HG02763 (cell line): ENCODE measurements around the gene PARD6G.
"Not testable (repeated sequence)": the region's sequence is repeated elsewhere in the genome, so short reads cannot be mapped to it uniquely, and the experiment has no call there.

Source experiments
- ATAC-seq: cut with Tn5 transposase; IDR thresholded peaks from one replicate; pipeline ENCODE4 v1.9.1; 2021; ENCODE audit warnings: mild to moderate bottlenecking, moderate library complexity; ENCODE audit not compliant: unreplicated experiment

The PARD6G gene, protein sequence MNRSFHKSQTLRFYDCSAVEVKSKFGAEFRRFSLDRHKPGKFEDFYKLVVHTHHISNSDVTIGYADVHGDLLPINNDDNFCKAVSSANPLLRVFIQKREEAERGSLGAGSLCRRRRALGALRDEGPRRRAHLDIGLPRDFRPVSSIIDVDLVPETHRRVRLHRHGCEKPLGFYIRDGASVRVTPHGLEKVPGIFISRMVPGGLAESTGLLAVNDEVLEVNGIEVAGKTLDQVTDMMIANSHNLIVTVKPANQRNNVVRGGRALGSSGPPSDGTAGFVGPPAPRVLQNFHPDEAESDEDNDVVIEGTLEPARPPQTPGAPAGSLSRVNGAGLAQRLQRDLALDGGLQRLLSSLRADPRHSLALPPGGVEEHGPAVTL

DNA sequence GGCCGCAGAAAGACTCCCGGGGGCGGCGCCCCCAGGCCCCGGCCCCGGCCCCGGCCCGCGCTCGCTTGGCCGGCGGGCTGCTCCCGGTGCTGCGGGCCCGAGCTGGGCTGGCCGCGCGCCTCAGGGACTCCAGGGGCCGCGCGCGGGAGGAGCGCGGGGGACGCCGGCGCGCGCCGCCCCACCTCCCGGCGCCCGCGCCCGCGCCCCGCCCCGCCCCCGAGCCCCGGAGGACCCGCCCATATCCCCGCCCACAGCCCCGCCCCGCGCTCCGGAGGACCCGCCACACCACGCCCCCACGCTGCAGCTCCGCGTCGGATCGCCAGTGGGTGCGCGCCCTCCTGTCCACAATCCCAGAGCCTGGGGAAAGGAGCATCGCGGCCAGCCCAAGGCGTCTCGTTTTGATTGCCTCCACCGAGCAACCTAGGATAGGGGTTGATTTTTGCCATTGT, at the start of gene PARD6G:
Gene PARD6G (minus strand): TSS at position 122 of the 449 bp plus-strand sequence. CDS start 166 bp downstream, outside the sequence.
- ATAC-seq: peak; percentile 68

DNA sequence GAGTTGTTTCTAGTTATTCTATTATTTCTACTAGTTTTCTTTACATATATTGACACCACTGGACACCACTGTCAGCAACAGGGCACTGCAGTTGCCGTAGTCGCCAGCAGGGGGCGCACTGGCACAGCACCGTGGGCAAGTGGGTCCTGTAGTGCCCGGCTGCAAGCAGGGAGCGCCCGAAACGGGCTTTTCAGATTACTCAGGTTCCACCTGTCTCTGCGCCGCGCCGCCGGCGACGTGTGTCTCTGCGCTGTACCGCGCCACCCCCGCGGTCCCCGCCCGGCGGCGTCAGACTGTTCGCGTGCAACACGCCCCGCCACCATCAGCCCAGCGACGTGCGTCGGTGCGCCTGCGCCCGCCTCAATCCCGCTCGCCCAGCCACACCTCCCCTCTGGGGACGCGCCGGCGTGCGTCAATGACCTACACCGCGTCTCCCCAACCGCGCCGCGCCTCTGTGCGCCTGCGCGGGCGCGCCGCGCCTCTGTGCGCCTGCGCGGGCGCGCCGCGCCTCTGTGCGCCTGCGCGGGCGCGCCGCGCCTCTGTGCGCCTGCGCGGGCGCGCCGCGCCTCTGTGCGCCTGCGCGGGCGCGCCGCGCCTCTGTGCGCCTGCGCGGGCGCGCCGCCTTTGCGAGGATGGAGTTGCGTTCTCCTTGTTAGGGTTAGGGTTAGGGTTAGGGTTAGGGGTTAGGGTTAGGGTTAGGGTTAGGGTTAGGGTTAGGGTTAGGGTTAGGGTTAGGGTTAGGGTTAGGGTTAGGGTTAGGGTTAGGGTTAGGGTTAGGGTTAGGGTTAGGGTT, 15.1 kb upstream of the PARD6G start:
- not testable (repeated sequence) for ATAC-seq

DNA sequence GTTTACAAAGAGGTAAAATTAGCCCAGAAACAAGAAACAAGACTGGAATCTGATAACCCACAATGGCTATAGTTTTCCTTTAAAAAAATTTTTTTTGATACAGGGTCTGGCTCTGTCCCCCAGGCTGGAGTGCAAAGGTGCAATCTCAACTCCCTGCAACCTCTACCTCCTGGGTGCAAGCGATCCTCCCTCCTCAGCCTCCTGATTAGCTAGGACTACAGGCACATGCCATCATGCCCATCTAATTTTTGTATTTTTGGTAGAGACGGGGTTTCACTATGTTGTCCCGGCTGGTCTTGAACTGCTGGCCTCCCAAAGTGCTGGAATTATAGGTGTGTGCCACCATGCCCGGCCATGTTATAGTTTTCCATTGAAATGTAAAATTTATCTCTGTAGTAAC, 12.3 kb upstream of the PARD6G start:
- no peak for ATAC-seq

DNA sequence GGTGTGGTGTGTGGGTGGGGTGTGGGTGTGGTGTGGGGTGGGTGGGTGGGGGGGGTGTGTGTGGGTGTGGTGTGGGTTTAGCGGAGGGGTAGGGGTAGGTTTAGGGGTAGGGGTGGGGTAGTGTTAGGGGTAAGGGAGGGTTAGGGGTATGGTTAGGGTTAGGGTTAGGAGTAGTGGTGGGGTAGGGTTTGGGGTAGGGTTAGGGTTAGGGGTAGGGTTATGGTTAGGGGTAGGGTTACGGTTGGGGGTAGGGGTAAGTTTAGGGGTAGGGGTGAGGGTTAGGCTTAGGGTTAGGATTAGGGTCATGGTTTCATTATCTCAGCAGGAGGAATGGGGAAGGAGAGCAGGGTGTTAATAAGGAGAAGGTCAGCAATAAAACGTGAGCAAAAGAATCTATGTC, 11.3 kb upstream of the PARD6G start:
- no peak for ATAC-seq

DNA sequence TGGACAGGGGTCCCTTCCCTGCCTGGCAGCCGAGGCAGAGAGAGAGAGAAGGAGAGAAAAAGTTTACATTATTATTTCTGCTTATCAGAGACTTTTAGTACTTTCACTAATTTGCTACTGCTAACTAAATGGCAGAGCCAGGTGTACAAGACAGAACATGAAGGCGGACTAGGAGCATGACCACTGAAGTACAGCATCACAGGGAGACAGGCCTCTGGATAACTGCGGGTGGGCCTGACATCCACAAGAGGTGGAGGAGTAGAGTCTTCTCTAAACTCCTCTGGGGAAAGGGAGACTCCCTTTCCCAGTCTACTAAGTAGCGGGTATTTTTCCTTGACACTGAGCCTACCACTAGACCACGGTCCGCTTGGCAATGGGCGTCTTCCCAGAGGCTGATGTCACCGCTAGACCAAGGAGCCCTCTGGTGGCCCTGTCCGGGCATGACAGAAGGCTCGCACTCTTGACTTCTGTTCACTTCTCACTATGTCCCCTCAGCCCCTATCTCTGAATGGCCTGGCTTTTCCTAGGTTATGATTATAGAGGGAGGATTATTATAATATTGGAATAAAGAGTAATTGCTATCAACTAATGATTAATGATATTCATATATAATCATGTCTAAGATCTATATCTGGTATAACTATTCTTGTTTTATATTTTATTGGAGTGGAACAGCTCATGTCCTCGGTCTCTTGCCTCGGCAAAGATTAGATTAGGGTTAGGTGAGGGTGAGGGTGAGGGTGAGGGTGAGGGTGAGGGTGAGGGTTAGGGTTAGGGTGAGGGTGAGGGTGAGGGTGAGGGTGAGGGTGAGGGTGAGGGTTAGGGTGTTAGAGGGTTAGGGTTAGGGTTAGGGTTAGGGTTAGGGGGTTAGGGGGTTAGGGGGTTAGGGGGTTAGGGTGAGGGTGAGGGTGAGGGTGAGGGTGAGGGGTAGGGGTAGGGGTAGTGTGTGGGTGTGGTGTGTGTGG, 10.5 kb upstream of the PARD6G start:
- ATAC-seq: not testable (repeated sequence)

DNA sequence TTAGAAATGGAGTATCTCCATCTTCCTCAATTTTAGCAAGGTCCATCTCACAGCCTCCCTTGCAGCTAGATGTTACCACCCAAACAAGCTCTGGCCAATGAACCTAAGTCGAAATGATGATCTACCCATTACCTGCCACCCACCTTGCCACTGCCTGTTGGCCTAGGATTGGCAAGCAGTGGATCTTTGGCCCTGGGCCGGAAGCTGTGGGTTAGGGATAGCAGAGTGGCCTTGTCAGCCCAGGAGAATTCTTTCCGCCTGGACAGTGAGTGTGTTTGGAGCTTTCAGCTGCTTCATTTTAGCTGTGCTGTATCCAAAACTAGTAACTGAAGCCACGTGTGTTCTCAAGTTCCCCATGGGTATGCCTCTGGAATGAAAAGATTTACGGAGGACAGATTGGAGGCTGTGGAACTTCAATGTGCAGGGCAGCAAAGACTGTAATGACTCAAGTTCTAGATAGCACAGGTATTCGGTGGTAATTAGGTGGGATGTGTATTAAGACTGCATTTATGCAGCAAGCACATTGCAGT, 7.7 kb upstream of the PARD6G start:
- no peak for ATAC-seq

DNA sequence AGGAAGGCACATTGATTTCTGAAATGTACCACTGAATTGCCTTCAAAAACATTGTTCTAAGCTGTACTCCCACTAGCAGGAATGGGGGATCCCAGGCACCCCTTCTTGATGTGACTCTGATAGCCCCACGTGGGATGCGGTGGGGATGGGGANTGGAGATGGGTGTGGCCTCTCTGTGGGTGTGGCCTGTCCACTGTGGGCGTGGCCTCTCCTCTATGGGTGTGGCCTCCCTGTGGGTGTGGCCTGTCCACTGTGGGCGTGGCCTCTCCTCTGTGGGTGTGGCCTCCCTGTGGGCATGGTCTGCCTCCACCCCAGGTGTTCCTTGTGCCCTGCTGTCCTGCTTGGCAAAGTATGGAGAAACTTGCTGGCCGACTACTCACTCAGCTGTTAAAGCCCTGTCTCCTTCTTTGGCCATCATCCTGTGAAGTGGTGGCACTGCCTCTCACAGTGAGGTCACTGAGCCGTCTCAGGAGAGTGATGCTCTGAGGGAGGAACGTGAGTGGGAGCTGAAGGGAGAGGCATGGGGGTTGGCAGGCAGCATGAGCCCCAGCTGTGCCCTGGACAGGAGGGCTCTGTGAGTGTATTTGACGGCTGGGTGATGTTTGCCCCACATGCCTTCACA, 6.7 kb upstream of the PARD6G start:
- ATAC-seq: no peak

DNA sequence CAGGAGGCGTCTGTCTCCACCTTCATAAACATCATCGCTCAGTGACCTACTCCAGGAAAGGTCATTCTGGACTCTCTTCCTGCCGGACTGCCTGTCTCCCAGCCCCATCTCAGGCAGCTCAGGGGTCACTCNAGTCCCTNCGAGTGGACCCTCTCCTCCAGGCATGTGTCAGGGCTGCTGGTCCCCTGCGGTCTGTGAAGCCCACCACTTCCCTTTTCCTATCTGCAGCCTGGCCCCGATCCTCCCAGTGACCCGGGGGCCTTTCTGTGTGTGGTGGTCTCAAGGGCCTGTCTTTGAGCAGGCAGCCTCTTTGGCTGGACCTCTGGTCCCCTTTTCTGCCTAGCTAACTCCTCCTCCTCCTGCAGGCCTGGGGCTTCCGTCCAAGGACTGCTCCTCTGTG, 5.9 kb upstream of the PARD6G start:
- no peak for ATAC-seq

DNA sequence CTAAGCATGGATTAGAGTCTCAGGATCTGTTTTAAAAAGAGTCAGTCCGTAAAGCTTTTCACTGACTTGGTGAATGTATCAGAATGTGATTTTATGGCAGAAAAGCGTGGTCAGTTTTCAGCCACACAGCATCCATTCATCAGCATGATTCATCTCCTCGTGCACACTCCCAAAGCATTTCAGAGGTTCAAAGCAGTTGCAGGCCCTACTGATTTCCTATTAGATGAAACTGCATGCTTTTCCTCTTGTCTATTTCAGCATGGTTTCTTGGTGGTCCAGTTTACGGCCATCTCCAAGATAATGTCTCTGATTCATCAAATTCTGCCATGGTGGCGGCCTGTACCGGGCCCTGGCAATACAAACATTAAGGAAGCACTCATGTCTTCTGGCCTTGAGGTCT, 4.8 kb upstream of the PARD6G start:
- ATAC-seq: no peak

DNA sequence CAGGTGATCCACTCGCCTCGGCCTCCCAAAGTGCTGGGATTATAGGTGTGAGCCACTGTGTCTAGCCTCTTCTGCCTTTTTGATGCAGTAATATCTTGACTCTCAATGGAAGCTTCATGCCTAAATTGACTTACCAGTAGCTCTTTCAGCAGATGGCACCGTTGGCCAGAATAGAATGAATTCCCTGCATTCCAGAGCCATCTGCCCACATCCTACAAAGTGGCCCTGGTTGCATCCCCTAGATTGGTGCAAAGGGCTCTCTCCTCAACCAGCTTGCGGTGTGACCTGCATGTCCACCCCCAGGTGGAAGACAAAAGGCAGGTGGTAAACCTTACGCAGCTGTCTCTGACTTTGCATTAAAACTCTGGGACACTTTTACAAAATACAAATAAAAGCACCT, 4.4 kb upstream of the PARD6G start:
- no peak for ATAC-seq

DNA sequence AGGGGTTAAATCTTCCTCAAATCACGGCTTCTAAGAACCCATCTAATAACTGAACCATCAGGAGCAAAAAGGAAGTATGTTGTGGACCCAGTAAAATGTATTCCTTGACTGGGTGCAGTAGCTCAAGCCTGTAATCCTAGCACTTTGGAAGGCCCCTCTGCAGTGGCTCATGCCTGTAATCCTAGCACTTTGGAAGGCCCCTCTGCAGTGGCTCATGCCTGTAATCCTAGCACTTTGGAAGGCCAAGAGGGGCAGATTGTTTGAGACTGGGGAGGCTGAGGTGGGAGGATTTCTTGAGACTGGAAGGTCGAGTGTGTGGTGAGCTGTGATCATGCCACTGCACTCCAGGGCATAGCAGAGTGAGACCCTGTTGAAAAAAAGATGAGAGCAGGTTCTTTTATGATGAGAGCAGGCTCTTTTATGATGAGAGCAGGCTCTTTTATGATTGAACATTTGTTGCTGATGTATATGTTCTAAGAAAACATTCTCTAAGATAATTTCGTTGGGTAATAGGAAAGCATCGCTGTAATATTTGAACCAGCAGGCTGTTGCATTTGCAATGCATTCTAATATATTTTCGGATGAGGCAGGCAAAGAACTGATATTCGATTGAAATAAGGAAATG, 3.5 kb upstream of the PARD6G start:
- ATAC-seq: no peak

DNA sequence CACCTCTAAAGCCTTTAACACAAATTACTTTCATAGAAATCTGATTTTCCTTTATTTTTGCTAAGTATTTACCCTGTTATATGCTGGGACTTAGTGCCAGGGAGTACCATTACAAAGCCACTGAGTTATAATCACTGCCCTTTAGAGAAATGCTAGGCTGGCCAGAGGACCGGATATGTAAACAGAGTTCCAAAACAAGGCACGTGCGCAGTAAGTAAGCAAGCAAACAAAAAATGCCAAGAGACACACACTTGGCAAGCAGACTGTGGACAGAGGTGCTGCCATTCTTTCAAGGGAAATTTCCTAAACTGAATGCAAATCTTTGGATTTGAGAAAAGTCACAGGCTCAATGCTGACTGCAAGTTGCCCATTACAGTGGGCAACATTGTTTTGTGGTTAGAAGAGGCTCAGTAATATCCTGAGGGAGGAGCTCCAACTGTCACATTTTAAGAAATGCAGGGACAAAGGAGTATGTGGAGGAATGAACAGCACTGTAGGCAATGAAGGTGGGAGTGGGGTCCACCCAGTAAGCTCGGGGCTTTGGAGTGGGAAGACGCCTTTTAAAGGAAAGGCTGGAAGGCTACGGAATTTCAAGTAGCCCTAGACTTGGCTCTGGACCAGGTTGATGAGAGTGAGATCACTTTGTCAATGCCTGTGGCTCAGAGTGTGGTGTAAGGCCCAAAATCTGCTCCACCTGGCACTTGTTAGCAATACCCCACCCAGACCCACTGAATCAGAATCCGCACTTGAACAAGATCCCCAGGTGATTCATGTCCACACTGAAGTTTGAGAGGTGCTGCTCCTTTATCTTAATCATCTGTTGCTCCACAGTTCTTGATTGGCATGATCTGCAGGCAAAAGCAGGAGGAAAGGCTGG, 2.1 kb upstream of the PARD6G start:
- no peak for ATAC-seq

DNA sequence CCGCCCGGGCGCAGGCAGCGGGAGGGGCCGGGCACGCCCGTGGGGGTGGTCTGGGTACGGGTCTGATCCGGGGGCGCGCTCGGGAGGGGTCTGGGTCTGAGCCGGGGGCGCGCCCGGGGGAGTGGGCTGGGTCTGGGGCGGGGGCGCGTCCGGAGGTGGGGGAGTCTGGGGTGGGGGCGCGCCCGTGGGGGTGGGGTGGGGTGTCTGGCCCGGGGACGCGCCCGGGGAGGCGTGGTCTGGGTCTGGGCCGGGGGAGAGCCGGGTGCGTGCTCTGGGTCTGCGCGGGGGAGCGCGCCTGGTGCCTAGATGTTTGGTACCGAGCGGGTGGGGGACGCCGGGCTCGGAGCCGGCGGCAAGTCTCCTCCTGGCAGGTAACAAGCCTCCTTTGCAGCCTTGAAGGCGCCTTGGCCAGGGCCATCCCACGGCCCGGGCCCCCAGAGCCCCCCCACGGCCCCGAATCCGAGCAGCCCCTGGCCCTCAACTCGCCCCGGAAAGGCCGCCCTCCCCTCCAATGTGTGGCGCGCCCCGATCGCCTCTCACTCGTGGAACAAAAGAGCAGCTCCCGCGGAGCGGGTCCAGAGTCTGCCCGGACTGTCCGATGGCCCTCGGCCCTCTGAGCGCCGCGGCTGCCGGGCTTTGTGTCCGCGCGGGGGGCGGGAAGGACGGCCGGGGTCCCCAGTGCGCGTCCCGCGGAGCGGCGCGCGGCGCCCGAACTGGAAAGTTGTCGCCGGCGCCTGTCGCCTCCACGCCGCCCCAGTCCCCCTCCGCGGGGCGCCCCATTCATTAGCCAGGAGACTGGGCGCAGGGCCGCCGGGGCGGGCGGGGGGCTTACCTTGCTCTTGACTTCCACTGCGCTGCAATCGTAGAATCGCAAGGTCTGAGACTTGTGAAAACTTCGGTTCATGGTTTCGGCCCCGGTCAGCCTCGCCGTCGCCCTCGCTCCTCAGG, 595 bp downstream of the PARD6G start:
- ATAC-seq: peak; percentile 32

DNA sequence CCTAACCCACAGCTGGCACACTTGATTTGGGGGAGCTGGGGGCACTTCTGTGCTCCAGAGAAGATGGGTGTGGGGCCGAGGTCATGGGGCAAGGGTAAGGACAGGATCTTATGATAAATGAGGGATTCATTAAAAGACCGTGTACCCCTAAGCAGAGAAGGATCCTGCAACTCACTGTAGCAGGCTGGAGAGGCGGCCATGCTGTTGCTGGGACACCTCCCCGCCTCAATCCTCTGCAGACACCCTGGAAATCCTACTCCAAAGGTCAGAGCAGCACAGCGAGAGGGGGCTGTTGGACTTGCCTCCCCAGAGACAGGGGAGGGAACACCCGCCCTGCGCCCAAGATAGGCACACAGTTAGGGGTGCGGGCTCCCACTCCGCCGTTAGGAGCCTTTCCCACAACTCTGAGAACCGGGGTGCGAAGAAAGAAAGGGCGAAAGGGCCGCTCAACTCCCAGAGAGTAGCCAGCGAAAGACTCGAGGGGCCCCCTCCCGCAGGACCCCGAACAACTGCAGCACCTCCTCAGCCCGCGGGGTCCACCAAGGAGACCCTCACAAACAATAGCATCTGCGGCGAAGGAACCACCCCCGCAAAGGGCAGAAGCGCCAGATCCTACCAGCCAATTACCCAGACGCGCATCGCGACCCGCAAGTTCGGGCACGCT, 1.4 kb downstream of the PARD6G start:
- ATAC-seq: no peak

DNA sequence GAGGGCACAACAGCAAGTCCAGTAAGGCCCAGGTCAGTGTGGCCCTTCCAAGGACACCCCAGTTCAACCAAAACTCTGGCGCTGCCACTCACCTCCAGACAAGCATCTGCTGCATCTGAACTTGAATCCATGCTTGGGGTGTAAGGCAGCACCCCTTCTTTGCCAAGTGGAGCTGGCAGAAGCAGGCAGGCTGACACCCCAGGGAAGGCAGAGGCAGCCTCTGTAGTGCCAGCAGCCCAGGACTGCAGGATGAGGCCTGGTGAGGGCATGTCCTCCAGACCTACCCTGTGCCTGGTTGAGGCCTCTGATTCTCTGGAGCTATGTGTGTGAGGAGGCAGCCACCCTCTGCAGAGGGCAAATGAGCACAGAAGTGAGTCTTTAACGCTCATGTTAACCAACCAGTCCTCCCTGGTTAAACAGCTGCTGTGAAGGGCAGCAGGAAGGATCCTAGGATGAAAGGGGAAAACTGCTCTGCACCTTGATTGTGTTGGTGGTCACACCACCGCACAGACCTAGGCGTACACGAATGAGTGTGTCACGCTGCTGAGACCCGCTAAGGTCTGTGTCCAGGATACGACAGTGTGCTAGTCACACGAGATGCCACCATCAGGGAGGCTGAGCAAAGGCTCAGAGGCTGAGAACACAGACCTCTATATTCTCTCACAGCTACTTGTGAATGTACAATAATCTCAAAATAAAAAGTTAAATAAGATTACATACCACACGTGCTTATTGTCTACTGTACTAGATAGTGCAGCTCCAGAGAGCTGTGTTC, 2.2 kb downstream of the PARD6G start:
- ATAC-seq: no peak

DNA sequence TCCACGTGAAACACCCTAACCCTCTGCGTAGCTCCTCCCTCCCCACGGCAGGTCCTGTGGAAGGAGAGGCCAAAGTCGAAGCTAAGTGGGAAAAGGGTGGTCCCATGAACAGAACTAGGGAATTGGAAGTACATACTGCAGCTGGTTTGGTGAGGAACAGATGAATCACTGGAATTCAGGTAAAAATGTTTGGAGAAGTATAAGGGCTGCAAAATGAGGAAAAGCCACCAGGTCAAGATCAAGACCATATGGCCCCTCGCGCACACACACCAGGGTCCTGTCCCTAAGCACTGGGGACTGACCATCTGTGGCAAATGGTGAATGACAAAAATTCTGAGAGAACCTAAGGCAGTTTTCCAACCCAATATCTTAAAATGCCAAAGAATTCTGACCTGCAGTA, 3.1 kb downstream of the PARD6G start:
- ATAC-seq: no peak
